WI38 (cell line): ENCODE results near the gene RPRML.
"Not testable (repeated sequence)": the region's sequence is repeated elsewhere in the genome, so short reads cannot be mapped to it uniquely, and the experiment has no call there.

ENCODE experiments used
- H3K4me3 ChIP-seq: 2 replicates; pipeline ENCODE4 v1.5.1; 2011; ENCODE audit warnings: low read depth, mild to moderate bottlenecking, control low read depth, low read length
- CTCF ChIP-seq: IDR thresholded peaks from 2 replicates; pipeline ENCODE4 v1.5.1; 2012; ENCODE audit warnings: low read depth, mild to moderate bottlenecking, control low read depth, low read length

The RPRML gene

GRCh38 chr17:46994993-46995392, 15.9 kb upstream of the RPRML start:
- no peak overlapping the region for H3K4me3 ChIP-seq
- TF ChIP-seq CTCF: no peak

- TF ChIP-seq CTCF: no peak
- no peak overlapping the region for H3K4me3 ChIP-seq
These were observed 12.6 kb upstream of the RPRML start for GRCh38 chr17:46991617-46992016.

- H3K4me3 ChIP-seq: no peak overlapping the region
- no peak for TF ChIP-seq CTCF
These were observed 10.8 kb upstream of the RPRML start for GRCh38 chr17:46989637-46990431.

GRCh38 chr17:46987927-46988326, 8.9 kb upstream of the RPRML start:
- not testable (repeated sequence) for H3K4me3 ChIP-seq

- no peak for TF ChIP-seq CTCF
- no peak overlapping the region for H3K4me3 ChIP-seq
These were observed 7.3 kb upstream of the RPRML start for GRCh38 chr17:46986366-46986765.

GRCh38 chr17:46984892-46985291, 5.8 kb upstream of the RPRML start:
- H3K4me3 ChIP-seq: no peak overlapping the region
- no peak for TF ChIP-seq CTCF

- no peak overlapping the region for H3K4me3 ChIP-seq
- no peak for TF ChIP-seq CTCF
These were observed 5.3 kb upstream of the RPRML start for GRCh38 chr17:46984341-46984740.

- no peak overlapping the region for H3K4me3 ChIP-seq
- TF ChIP-seq CTCF: no peak
These were observed 4.7 kb upstream of the RPRML start for GRCh38 chr17:46983782-46984181.
